K562 (cell line): ENCODE data around the gene FASTK.

Source experiments
- MAFK ChIP-seq: IDR thresholded peaks from 2 replicates; pipeline ENCODE4 v1.6.1; 2011; ENCODE audit warnings: low read length, improper control_type of control experiment
- RBM15 ChIP-seq: fragments of 200-400 bp; formaldehyde crosslinking; IDR thresholded peaks from 2 replicates; pipeline ENCODE4 v1.6.1; 2018; ENCODE audit warnings: mild to moderate bottlenecking, low read length, moderate library complexity; ENCODE audit not compliant: insufficient read depth
- SP1 ChIP-seq: sonication (generic); formaldehyde crosslinking; IDR thresholded peaks from 2 replicates; pipeline ENCODE4 v1.8.1; 2022; ENCODE audit warnings: mild to moderate bottlenecking, missing genetic modification reagents
- SRF ChIP-seq, 2 experiments: fragments of 250-450, 450-650 bp in 1 of 2; sonication (Bioruptor Pico) in 1 of 2; sonication (generic) in 1 of 2; formaldehyde crosslinking; IDR thresholded peaks; 2 replicates each; pipeline versions ENCODE4 v1.5.0 to v1.5.1; 2020 to 2022; ENCODE audit warnings: mild to moderate bottlenecking in 1 of 2, missing genetic modification reagents in 1 of 2
- STAG1 ChIP-seq: sonication (generic); formaldehyde crosslinking; IDR thresholded peaks from 2 replicates; pipeline ENCODE4 v1.5.0; 2020; ENCODE audit warnings: missing genetic modification reagents, borderline replicate concordance
- ZNF134 ChIP-seq: fragments of 250-450 bp; sonication (Bioruptor Pico); conservative IDR thresholded peaks from 2 replicates; pipeline ENCODE4 v1.4.0; 2020
- ZNF436 ChIP-seq: fragments of 250-450, 450-650 bp; sonication (Bioruptor Pico); formaldehyde crosslinking; IDR thresholded peaks from 2 replicates; pipeline ENCODE4 v1.7.0; 2020; ENCODE audit warnings: mild to moderate bottlenecking
- ZNF79 ChIP-seq: fragments of 250-450 bp; sonication (Bioruptor Pico); IDR thresholded peaks from 2 replicates; pipeline ENCODE4 v1.4.0; 2020; ENCODE audit warnings: low read depth, mild to moderate bottlenecking, moderate library complexity

DNA sequence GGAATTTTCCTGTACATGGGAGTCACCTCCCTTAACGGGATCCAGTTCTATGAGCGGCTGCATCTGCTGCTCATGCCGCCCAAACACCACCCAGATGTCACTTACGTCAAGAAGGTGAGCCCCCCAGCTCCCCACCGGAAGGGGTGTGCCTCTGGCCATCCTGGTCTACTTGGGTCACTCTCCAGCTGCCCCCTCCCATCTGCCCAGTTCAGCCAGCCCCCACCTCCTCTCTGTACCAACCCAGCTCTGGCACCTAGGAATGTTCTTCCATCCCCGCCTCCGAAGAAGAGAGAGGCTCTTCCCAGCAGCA, 5.0 kb downstream of the FASTK start:
- TF ChIP-seq ZNF79 (CRISPR knock-in tag) (no peak), ZNF134 (no peak), STAG1 (CRISPR knock-in tag) (no peak), SRF (CRISPR knock-in tag; IDR thresholded peaks at IDR 0.05) (no peak), ZNF436 (CRISPR knock-in tag) (no peak), RBM15 (no peak), SP1 (CRISPR knock-in tag) (no peak), MAFK (no peak)
